ENCODE data around the gene IL17RE. TPM values are rescaled to one million over a fixed set of nuclear protein-coding genes. Genes with fewer than 3 reads are reported as not detected.
A peak's percentile ranks its signal among the peaks of the same experiment; 100 is the strongest.

Gene IL17RE
- total RNA-seq, 6 experiments from 2014 or later = 1.1 to 4.6 (median 2.2) TPM

DNA sequence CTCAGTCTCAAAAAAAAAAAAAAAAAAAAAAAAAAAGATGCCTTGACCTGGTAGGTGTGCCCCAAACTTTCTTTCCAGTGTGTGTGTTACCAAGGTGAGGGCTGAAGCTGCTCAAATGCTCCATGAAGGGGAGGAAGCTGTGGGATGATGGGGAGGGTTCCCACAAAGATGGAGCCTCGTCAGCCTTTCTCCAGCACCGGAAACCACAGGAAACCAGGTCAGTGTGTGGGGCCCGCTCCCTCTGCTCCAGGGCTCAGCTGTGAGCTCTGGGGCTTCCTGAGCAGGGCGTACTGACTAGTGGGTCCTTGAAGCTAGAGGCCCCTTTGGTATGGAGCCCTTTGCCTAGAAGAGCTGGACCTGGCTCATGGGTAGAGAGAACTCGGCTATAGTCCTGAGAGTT, 681 bp upstream of the IL17RE start:
- Histone ChIP-seq H3K9me3 (no peaks in the 10 kb centered on the region), H3K27me3 (no peaks in the 10 kb centered on the region), H3K36me3 (no peaks in the 10 kb centered on the region), H3K4me1 (peaks cover 0 to 40% (median 13%) of the 10 kb centered on the region in 4 donors), H3K27ac (no peak overlapping the region), H3K4me3 (no peak overlapping the region)
- intact Hi-C loops (cut with DNase I) = no loop called here
- DNase-seq = no peak
- TF ChIP-seq, protein P1, sequence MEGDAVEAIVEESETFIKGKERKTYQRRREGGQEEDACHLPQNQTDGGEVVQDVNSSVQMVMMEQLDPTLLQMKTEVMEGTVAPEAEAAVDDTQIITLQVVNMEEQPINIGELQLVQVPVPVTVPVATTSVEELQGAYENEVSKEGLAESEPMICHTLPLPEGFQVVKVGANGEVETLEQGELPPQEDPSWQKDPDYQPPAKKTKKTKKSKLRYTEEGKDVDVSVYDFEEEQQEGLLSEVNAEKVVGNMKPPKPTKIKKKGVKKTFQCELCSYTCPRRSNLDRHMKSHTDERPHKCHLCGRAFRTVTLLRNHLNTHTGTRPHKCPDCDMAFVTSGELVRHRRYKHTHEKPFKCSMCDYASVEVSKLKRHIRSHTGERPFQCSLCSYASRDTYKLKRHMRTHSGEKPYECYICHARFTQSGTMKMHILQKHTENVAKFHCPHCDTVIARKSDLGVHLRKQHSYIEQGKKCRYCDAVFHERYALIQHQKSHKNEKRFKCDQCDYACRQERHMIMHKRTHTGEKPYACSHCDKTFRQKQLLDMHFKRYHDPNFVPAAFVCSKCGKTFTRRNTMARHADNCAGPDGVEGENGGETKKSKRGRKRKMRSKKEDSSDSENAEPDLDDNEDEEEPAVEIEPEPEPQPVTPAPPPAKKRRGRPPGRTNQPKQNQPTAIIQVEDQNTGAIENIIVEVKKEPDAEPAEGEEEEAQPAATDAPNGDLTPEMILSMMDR (IDR thresholded peaks at IDR 0.05) = no peak
- TF ChIP-seq POLR2A (IDR thresholded peaks at IDR 0.05) = no peak
- WGBS (ENCODE audit: insufficient coverage, low coverage, low lambda C conversion rate, missing lambda C conversion rate) = 65% methylated on average over 3 of the region's 5 CpGs
- no peak for ATAC-seq

DNA sequence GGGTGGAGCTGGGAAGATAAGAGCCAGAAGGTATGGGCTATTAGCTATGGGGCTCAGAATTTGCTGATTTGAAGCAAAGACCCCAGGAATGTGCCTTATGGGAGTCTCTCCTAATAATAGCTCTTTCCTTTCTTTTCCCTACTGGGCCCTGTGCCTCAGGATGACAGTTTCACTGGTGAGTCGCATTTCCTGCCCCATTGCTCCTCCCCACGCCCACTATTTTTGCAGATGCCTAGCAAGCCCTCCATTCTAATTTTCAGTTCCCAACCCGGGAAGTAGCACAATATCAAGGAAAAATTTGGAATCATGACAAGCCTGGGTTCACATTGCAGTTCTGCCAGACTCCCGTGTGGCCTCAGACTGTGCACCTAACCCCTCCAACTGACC, 583 bp downstream of the IL17RE start:
- ATAC-seq = peak in 1 of 4 donors; percentile 52
- intact Hi-C loops (cut with DNase I) = no loop called here

DNA sequence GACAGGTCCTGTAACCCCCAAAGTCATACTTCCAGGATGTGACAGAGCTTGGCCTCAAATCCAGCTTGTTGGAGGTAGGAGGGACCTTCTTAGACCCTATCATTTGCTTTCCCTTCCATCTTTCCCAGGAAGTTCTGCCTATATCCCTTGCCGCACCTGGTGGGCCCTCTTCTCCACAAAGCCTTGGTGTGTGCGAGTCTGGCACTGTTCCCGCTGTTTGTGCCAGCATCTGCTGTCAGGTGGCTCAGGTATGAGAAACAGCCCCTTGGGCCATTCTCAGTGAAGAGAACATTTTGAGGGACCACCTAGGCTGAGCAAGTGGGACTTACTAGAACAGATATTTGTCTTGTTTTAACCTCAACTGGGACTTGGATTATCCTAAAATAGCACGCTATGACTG, 1.3 kb downstream of the IL17RE start:
- DNase-seq = no peak
- Histone ChIP-seq H3K9me3 (no peaks in the 10 kb centered on the region), H3K36me3 (no peaks in the 10 kb centered on the region), H3K27ac (no peak overlapping the region), H3K27me3 (no peaks in the 10 kb centered on the region), H3K4me3 (no peak overlapping the region), H3K4me1 (peaks cover 0 to 36% (median 13%) of the 10 kb centered on the region in 4 donors)
- TF ChIP-seq, protein P1 (IDR thresholded peaks at IDR 0.05) = no peak
- TF ChIP-seq POLR2A (IDR thresholded peaks at IDR 0.05) = no peak
- 89% methylated on average over 4 of the region's 4 CpGs for WGBS (ENCODE audit: insufficient coverage, low coverage, low lambda C conversion rate, missing lambda C conversion rate)
- intact Hi-C loops (cut with DNase I) = no loop called here
- ATAC-seq = no peak

More for the DNA sequence above, 583 bp downstream of the IL17RE start:
- no peak for DNase-seq
- TF ChIP-seq POLR2A (IDR thresholded peaks at IDR 0.05) = no peak
- TF ChIP-seq, protein P1 (IDR thresholded peaks at IDR 0.05) = no peak
- no peaks in the 10 kb centered on the region for H3K9me3 ChIP-seq
- no peaks in the 10 kb centered on the region for H3K27me3 ChIP-seq
- H3K4me3 ChIP-seq = peak overlapping the region in 1 of 3 donors; percentile 13
- WGBS (ENCODE audit: insufficient coverage, low coverage, low lambda C conversion rate, missing lambda C conversion rate) = 6% methylated on average over 4 of the region's 4 CpGs
- H3K36me3 ChIP-seq = no peaks in the 10 kb centered on the region
- H3K4me1 ChIP-seq = peaks cover 0 to 36% (median 13%) of the 10 kb centered on the region in 4 donors
- H3K27ac ChIP-seq = peak overlapping the region in 2 of 3 donors; percentile 7 to 29

DNA sequence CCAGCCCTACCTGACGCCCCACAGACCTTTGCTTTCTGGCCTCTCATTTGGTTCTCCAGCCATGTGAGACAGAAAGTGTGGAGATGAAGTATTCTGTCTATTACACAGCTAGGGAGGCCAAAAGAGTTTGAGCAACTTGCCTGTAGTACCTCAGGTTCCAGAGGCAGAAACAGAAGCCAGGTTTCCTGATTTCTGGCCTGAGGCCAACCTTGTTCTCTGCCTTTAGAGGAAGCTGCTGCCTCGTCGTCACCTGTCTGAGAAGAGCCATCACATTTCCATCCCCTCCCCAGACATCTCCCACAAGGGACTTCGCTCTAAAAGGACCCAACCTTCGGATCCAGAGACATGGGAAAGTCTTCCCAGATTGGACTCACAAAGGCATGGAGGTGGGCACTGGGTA, 3.8 kb downstream of the IL17RE start:
- no peak for ATAC-seq
- Histone ChIP-seq H3K36me3 (no peaks in the 10 kb centered on the region), H3K27ac (no peak overlapping the region), H3K9me3 (no peaks in the 10 kb centered on the region), H3K4me3 (no peak overlapping the region), H3K27me3 (no peaks in the 10 kb centered on the region), H3K4me1 (peaks cover 0 to 48% (median 22%) of the 10 kb centered on the region in 4 donors)
- TF ChIP-seq, protein P1 (IDR thresholded peaks at IDR 0.05) = no peak
- TF ChIP-seq POLR2A (IDR thresholded peaks at IDR 0.05) = no peak
- intact Hi-C loops (cut with DNase I) = no loop called here
- peak in 1 of 3 donors; percentile 59 for DNase-seq
- WGBS (ENCODE audit: insufficient coverage, low coverage, low lambda C conversion rate, missing lambda C conversion rate) = 63% methylated on average over 1 of the region's 5 CpGs

DNA sequence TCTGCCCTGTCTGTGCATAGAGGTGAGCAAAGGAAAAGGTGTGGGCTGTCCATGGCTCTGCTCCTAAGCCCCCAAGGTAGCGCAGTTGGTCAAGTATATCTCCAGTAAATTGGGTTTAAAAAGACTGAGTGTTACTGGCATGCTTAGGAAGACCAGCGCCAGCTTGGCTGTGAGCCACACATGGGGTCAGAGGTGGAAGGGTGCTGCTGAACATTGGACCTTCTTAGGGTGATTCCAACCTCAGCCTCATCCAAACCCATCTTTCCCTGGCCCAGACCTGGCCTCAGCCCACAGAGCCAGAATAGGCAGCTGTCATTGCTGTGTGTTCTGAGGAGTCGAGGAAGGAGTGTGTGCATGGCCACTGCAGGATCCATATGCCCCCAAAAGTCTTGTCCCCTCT, 5.6 kb downstream of the IL17RE start:
- Histone ChIP-seq H3K4me1 (peaks cover 0 to 55% (median 25%) of the 10 kb centered on the region in 4 donors), H3K4me3 (no peak overlapping the region), H3K36me3 (no peaks in the 10 kb centered on the region), H3K9me3 (no peaks in the 10 kb centered on the region), H3K27ac (no peak overlapping the region), H3K27me3 (no peaks in the 10 kb centered on the region)
- intact Hi-C loops (cut with DNase I) = no loop called here
- TF ChIP-seq, protein P1 (IDR thresholded peaks at IDR 0.05) = no peak
- TF ChIP-seq POLR2A (IDR thresholded peaks at IDR 0.05) = no peak
- DNase-seq (peak; percentile 57 to 87 (median 86)), ATAC-seq (peak; percentile 23 to 67 (median 65))
- WGBS (ENCODE audit: insufficient coverage, low coverage, low lambda C conversion rate, missing lambda C conversion rate) = 31% methylated on average over 3 of the region's 3 CpGs

Data from right lobe of liver (tissue), 6 donors.